NCI-H1105 treated with DMSO at 0.1 percent for 48 hours (cell line): ENCODE results near the gene CEACAM16.
A peak's percentile ranks its signal among the peaks of the same experiment; 100 is the strongest.

Source experiments
- DNase-seq: peaks from one replicate; lab custom pipeline; 2025; lab: John Stamatoyannopoulos, UW

CEACAM16 gene

DNA sequence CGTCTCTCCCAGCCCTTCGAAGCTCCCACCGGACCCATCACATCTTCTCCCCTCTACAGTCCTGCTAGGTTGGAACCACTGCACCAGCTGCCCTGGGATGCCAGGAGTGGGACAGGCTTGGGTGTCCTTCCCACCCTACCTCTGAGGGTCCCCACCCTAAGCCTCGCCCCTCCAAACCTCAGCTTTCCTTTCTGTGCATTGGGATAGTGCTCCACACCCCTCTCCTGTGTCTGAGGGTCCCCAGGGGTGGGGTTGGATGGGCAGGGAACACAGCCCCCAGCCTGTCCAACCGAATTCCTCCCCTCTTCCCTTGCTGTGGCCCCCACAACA is 47.6 kb downstream of the CEACAM16 start:
- DNase-seq: no peak

GRCh38 chr19:44746946-44747738 is 48.2 kb downstream of the CEACAM16 start:
- DNase-seq: no peak

- no peak for DNase-seq
Observed at GRCh38 chr19:44747739-44748425, 48.9 kb downstream of the CEACAM16 start.

GRCh38 chr19:44748426-44749254 is 49.7 kb downstream of the CEACAM16 start, which contains the start of gene BCL3:
TSS of gene BCL3 (plus strand) at chr19:44748708. CDS start at chr19:44748791, 83 bp downstream.
- no peak for DNase-seq

DNA sequence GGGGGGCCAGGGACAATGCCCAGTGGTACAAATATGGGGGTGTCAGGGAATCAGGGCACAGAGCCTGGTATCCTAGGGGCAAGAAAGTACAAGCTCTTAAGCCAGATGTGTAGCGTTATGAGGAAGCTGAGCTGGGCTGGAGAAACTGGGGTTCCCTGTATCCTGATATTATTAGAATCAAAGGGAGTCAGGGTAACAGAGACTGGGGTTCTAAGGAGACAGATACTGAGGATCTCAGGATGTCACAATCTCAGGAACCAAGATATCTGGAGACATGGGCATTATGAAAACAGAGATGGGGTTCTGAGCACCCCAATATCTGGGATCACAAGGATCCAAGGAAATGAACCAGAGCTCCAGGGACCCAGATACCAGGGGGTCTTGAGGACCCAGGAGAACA is 50.3 kb downstream of the CEACAM16 start:
- no peak for DNase-seq

DNA sequence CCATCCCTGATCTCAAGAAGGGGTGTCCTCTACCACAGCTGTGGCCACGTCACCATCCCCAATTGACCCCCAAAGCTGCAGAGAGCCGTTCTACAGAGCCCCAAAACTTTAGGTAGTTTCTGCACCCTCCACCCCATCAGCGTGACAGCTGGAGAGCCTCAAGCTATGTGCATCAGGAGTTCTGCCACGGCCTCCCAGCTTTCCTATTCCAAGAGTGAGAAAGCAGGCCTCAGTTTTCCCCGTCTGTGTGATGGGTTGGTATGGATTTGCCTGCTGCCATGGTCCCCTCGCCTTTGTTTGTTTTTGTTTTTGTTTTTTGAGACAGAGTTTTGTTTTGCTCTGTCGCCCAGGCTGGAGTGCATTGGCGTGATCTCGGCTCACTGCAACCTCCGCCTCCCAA is 51.0 kb downstream of the CEACAM16 start:
- DNase-seq: no peak

DNA sequence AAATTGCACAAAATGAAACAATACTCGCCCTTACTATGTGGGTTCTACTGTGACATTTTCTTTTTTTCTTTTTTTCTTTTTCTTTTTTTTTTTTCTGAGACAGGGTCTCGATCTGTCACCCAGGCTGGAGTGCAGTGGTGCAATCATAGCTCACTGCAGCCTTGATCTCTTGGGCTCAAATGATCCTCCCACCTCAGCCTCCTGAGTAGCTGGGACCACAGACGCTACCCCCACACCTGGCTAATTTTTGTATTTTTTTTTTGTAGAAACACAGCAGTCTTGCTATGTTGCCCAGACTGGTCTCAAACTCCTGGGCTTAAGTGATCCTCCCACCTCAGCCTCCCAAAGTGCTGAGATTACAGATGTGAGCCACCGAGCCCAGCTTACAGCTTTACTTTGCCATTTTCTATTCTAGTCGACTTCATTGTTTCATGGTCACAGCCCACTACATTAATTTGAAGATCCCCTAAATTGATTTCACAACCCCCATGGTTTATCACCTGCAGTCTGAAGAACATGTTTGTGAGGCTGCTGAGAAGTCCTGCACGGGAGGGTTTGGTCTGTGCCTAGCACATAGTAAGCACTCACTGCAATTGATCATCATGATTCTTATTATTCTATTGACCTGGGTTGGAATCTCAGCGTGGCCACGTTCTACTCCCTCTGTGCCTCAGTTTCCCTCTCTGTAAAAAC is 53.3 kb downstream of the CEACAM16 start:
- DNase-seq: no peak

DNA sequence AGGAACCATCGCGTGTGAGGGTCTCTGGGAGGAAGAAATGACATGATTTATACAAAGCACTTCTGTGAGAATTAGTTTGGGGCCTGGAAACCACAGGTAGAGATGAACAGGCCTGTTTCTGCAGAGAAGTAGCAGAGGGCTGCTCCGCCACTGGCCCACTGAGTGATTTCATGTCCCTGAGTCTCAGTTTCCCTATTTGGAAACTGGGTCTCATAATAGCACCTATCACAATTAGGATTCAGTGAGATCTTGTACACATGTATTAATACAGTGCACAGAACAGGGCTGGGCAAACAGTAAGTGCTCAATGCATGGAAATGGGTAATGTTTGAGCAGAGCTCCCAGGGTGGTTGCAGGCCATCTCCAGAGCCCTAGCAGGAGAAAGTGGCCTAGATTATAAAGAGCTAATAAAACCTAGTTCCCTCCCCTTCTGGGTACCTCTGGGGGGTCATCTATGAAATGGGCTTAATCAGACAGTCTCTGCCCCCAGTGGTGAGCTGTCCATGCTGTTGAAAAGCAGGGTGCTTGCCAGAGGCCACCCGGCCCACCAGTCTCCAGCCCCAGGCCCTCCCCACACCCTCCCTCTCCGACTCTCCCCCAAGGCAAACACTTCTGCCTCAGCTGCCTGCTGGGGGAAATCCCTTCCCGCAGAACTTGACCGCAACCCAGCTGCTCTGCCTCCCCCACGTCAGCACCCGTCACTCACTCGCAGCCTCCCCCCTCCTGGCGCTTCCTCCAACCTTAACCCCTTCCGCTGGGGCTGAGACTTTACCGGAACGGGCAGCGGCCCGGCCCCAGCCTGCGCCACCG is 54.1 kb downstream of the CEACAM16 start:
- DNase-seq: peak; percentile 51

DNA sequence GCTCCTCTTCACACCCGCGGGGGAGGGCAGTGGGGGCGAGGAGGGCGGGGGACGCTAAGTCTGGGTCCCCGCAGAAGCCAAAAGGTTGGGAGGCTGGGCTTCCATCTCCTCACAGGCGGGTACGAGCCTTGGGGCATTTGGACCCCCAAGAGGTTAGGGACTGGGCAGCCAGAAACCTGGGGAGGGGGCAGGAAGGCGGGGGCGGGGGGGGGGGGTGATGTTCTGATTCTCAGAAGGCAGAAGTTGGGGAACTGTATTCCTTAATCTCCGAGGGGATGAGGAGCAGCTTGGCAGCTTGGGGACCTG is 54.6 kb downstream of the CEACAM16 start:
- no peak for DNase-seq

DNA sequence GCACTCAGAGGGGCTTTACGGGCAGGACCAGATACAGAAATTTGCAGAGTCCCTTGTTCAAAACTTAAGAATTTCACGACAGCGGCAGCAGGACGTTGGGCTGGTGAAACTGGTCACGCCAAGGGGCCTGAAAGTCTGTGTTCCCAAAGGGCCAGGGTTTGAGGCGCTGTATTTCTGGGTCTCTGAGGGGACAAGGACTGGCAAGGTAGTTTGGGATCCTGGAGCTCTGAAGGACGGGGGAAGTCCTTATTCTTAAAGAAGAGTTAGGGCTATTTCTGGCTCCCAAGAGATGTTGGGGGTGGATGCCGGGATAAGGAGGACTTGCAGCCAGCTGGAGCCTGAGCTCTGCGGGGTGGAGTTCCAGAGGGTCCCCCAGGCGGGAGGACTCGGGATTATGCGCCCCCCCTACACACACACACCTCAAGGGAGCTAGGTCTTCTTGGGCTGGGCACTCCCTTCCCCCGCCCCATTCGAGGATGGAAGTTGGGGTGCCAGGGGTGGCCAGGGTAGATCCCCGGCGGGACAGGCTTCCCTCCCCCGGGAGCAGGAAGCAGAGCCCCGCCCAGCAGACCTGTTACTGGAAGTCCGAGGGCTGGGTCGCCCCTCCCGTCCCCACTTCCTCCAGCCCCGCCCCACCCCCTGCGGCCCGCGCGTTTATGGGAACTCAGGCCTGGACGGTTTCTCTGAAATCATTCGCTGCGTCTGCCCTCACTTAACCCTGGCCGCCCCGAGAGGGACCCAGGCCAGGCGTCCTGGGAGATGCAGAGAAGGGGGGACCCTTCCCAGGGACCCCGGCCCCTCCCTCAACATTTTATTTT is 55.2 kb downstream of the CEACAM16 start:
- no peak for DNase-seq

DNA sequence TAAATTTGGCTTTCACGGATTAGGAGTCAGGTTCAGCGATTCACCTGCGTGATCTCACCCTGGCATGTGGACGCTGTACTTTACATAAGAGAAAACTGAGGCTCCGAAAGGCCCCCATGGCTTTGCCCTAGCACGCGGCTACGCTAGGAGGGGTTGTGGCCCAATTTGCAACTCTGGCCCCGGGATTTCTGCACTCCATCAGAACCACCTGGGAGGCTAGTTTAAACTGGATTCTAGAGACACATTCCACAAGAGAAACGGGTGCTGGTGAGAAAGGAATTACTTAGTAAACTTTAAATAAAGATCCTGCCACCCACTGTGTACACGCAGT is 55.8 kb downstream of the CEACAM16 start:
- no peak for DNase-seq

- DNase-seq: no peak
Observed at GRCh38 chr19:44755219-44755618, 56.3 kb downstream of the CEACAM16 start.

GRCh38 chr19:44756089-44756562 is 57.2 kb downstream of the CEACAM16 start:
- no peak for DNase-seq

- no peak for DNase-seq
Observed at GRCh38 chr19:44757057-44757734, 58.2 kb downstream of the CEACAM16 start.

- DNase-seq: no peak
Observed at GRCh38 chr19:44757735-44758505, 59.0 kb downstream of the CEACAM16 start.

DNA sequence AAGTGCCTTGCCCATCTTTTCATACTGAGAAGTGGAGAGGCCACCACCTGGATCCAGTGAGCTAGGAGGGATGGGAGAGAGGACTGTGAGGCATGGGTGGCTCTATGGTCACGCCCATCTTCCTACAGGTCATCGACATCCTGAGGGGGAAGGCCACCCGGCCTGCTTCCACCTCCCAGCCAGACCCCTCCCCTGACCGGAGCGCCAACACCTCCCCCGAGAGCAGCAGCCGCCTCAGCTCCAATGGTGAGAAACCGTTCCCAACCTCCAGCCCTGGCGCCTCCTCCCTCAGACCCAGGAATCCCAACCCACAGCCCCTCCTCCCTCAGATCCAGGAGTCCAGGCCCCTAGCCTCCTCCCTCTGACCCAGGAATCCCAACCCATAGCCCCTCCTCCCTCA is 59.6 kb downstream of the CEACAM16 start:
- DNase-seq: no peak

DNA sequence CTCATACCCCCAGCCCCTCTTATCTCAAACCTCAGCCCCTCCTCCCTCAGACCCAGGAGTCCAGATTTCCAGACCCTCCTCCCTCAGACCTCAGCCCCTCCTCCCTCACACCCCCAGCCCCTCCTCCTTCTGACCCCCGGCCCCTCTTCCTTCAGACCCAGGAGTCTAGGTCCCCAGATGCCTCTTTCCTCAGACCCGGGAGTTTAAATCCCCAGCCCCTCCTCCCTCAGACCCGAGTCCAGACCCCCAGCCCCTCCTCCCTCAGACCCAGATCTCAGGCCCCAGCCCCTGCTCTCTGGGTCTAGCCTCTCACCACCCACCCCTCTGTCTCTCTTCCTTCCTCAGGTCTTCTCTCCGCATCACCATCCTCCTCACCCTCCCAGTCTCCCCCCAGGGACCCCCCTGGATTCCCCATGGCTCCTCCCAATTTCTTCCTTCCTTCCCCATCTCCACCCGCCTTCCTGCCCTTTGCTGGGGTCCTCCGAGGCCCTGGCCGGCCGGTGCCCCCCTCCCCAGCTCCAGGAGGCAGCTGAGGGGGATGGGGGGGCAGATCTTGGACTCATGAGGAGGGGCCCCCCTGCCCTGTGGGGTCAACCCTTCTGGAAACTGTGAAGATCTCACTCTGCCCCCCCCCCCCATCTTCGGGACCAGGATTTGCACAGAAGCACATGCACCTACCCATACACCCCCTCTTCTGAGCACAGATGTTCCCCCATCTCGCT is 60.3 kb downstream of the CEACAM16 start:
- no peak for DNase-seq
